Right ventricle myocardium inferior (tissue), 1 donor: ENCODE data around the gene KRT6C. TPM values are rescaled to one million over a fixed set of nuclear protein-coding genes. Genes with fewer than 3 reads are reported as not detected.

Source experiments
- ATAC-seq: fragments of 200-7000 bp; cut with Tn5 transposase; one replicate; pipeline ENCODE4 v1.9.1; 2020; ENCODE audit warnings: mild to moderate bottlenecking, moderate library complexity
- DNase-seq: peaks from one replicate; pipeline ENCODE4 v3.0.0; 2021; ENCODE audit errors: missing footprints
- intact Hi-C: fragments of 100-400 bp; cut with DNase I; formaldehyde crosslinking; loops from one replicate; pipeline ENCODE4 v1.11.0; 2022
- total RNA-seq: library from RNA; stranded (reverse); fragmentation: NEBNext Ultra II Directional; extraction: Animal tissue kit (Norgen Biotek cat#: 25700); gene quantifications from one replicate; pipeline ENCODE4 v1.2.1, GENCODE V29; 2021
- donor health status: DM: no; HTN: yes; CAD: no; lungs with severe emphysema.

The KRT6C gene
- total RNA-seq, 1 donor from 2014 or later, result not detected

DNA sequence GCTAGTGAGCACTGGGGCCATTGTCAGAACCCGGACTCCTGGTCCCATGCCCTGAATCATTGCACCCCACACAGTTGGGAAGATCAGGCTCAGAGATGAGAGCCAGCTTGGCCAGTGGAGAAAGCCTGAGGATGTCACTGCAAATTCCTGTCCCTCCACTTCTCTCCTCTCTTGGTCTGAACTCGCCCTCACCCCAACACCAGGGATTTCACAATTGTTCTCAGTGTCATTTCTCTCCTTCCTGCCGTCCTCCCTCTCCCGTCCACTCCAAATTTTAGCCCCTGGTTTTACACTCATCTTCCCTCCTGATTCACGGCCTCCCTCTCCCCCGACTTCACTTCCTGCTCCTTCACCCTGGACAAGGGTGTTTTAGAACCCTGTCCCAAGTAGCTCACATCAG, 50.6 kb downstream of the KRT6C start:
- DNase-seq, result no peak
- intact Hi-C loops, result no loop called here
- peak; percentile 3 for ATAC-seq

DNA sequence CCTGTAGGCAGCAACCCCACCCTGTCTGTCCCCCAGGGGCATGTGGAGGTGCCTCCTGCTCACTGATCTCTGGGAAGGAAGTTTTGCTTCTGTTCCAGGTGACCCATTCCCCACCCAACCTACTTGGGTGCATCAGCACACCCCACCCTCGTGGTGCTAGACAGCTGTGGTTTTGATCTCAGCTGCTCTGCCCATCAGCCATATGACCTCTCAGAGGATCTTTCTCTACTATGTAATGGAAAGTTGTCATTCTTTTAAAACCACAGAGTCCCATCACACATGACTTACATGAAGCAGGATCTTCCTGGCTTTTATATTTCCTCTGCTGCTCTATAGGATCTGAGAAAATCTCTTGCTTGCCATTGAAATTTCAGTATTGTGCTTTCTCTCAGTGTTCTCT, 53.9 kb downstream of the KRT6C start:
- intact Hi-C loops, result no loop called here
- no peak for DNase-seq
- ATAC-seq, result no peak

DNA sequence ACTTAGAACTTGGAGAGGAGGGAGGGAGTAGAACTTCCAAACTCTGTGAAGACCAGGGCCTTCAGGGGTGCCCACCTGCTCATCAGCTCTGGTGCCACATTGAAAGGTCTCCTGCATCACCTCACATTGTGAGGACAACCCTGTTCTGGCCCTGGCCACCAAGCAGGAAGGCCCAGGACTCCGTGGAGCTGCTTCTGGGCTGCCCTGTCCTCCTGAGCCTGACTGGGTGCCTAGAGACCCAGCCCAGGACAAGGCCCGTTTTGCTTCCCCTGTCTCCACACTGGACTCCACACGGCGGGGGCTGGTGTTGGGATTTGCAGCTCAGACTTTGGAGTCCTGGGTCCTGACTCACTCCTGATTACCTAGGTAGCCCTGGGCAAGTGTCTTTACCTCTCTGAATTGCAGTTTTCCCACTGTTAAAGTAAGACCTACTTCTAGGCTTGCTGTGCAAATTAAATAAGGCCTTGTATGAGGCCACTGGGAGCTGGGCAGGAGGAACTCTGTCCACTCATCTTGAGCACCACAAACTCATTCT, 55.0 kb downstream of the KRT6C start:
- DNase-seq (no peak), ATAC-seq (no peak)
- intact Hi-C loops, result no loop called here

Other genes starting within 250 kb of the KRT6C start
- not detected for gene KRT7, start 240.6 kb downstream of the KRT6C start, total RNA-seq
- gene KRT86, start 199.2 kb downstream of the KRT6C start, total RNA-seq, result not detected
- gene KRT81, start 182.3 kb downstream of the KRT6C start, total RNA-seq, result not detected
- gene KRT83, start 152.4 kb downstream of the KRT6C start, total RNA-seq, result not detected
- gene KRT85, start 106.3 kb downstream of the KRT6C start, total RNA-seq, result not detected
- not detected for gene KRT84, start 88.2 kb downstream of the KRT6C start, total RNA-seq
- not detected for gene KRT82, start 67.5 kb downstream of the KRT6C start, total RNA-seq
- not detected for gene KRT75, start 39.4 kb downstream of the KRT6C start, total RNA-seq
- gene KRT6B, start 21.7 kb downstream of the KRT6C start, total RNA-seq, result not detected
- gene KRT6A, start 19.5 kb upstream of the KRT6C start, total RNA-seq, result 0.16 TPM
- gene KRT5, start 46.6 kb upstream of the KRT6C start, total RNA-seq, result 0.16 TPM
- not detected for gene KRT71, start 79.3 kb upstream of the KRT6C start, total RNA-seq
- gene KRT74, start 100.0 kb upstream of the KRT6C start, total RNA-seq, result not detected
- not detected for gene KRT72, start 127.7 kb upstream of the KRT6C start, total RNA-seq
- gene KRT73, start 144.8 kb upstream of the KRT6C start, total RNA-seq, result not detected
- not detected for gene KRT2, start 178.4 kb upstream of the KRT6C start, total RNA-seq
- not detected for gene KRT1, start 206.6 kb upstream of the KRT6C start, total RNA-seq
- not detected for gene KRT77, start 229.7 kb upstream of the KRT6C start, total RNA-seq